Spleen (tissue), 11 donors: ENCODE measurements around the gene NT5E. TPM values are rescaled to one million over a fixed set of nuclear protein-coding genes. Genes with fewer than 3 reads are reported as not detected.

Source experiments
- DNase-seq: peaks from one replicate; pipeline ENCODE4 v3.0.0-alpha.2; 2020
- H3K27ac ChIP-seq, 8 donors: fragments of 200-600 bp; sonication (generic) in 7 of 8; 1 replicate in 4 of 8; 2 replicates in 4 of 8; pipeline versions ENCODE4 v1.5.0 to v1.8.0; 2016 to 2021; ENCODE audit warnings: inconsistent platforms in 4 of 8, mild to moderate bottlenecking in 4 of 8, moderate library complexity in 1 of 8
- H3K27me3 ChIP-seq, 7 donors: fragments of 200-600 bp; sonication (generic) in 6 of 7; replicated peaks in 1 of 7; 1 replicate in 4 of 7; 2 replicates in 3 of 7; pipeline versions ENCODE4 v1.5.0 to v1.8.0; 2016 to 2021; ENCODE audit warnings: inconsistent platforms in 3 of 7, mild to moderate bottlenecking in 1 of 7
- H3K36me3 ChIP-seq, 6 donors: fragments of 200-600 bp; sonication (generic) in 5 of 6; 1 replicate in 4 of 6; 2 replicates in 2 of 6; pipeline versions ENCODE4 v1.5.0 to v1.8.0; 2016 to 2021; ENCODE audit warnings: inconsistent platforms in 2 of 6
- H3K4me1 ChIP-seq, 6 donors: fragments of 200-600 bp; sonication (generic) in 5 of 6; 1 replicate in 3 of 6; 2 replicates in 3 of 6; pipeline versions ENCODE4 v1.5.0 to v1.8.0; 2016 to 2021; ENCODE audit warnings: inconsistent platforms in 3 of 6
- H3K4me3 ChIP-seq, 8 donors: fragments of 200-600 bp; sonication (generic) in 7 of 8; 1 replicate in 4 of 8; 2 replicates in 4 of 8; pipeline versions ENCODE4 v1.5.0 to v1.8.0; 2016 to 2021; ENCODE audit warnings: inconsistent platforms in 4 of 8, mild to moderate bottlenecking in 4 of 8, moderate library complexity in 2 of 8
- H3K9me3 ChIP-seq, 8 donors: fragments of 200-600 bp; sonication (generic) in 7 of 8; 1 replicate in 4 of 8; 2 replicates in 4 of 8; pipeline versions ENCODE4 v1.5.0 to v1.8.0; 2016 to 2021; ENCODE audit warnings: inconsistent platforms in 4 of 8
- POLR2A ChIP-seq, 3 donors: fragments of 450-650 bp; IDR thresholded peaks; one replicate each; pipeline ENCODE4 v1.5.1; 2017; ENCODE audit warnings: antibody characterized with exemption in 3 of 3, mild to moderate bottlenecking in 1 of 3
- POLR2AphosphoS5 ChIP-seq, 3 donors: sonication (generic); formaldehyde crosslinking; IDR thresholded peaks; one replicate each; pipeline ENCODE4 v1.5.1; 2017; ENCODE audit warnings: antibody characterized with exemption in 3 of 3
- WGBS, 5 donors: extraction: QIAGEN DNeasy Blood & Tissue Kit in 3 of 5; methylation state at CpG; one replicate each; pipeline versions ENCODE4 v1.1.5 to v1.1.7; 2013 to 2018; 5-methylcytosine and 5-hydroxymethylcytosine counted together
- intact Hi-C: fragments of 100-400 bp; cut with DNase I; formaldehyde crosslinking; loops from one replicate; pipeline ENCODE4 v1.15.0; 2023; ENCODE audit warnings: low total_unique reads
- polyA plus RNA-seq, 3 donors: library from polyadenylated mRNA; stranded (reverse); fragments of 200-250 nt; gene quantifications; one replicate each; pipeline ENCODE4 v1.2.1, GENCODE V29; 2013
- total RNA-seq, 7 donors: library from RNA; depleted of rRNA in 3 of 7; stranded (reverse); fragments of >200 nt in 3 of 7; fragmentation: NEBNext Ultra II Directional in 4 of 7; extraction: Animal tissue kit (Norgen Biotek cat#: 25700) in 4 of 7; gene quantifications; one replicate each; pipeline versions ENCODE4 v1.1.0 to v1.2.1, GENCODE V29; 2016 to 2021
- TF ChIP-seq, protein P1 (sequence below), 11 experiments: fragments of 200-600 bp in 7 of 11; fragments of 450-650 bp in 4 of 11; sonication (generic) in 4 of 11; IDR thresholded peaks in 8 of 11; conservative IDR thresholded peaks in 3 of 11; 1 replicate in 7 of 11; 2 replicates in 4 of 11; pipeline versions ENCODE4 v1.4.0 to v1.8.0; 2016 to 2021; ENCODE audit warnings: antibody characterized with exemption in 11 of 11, inconsistent platforms in 4 of 11, mild to moderate bottlenecking in 1 of 11
- donor health status: healthy with polysubstance abuse.
- donor health status: DM: no; HTN: no; CAD: no; lungs with moderate emphysema.
- donor health status: DM: no; HTN: no; CAD: no.
- donor health status: Bipolar disorder and iron deficiency.
- donor health status: healthy.
- donor health status: DM: no; HTN: no; CAD: no.
- donor health status: DM: yes; HTN: yes; CAD: no.

Gene NT5E
- total and polyA plus RNA-seq, 10 donors, result 8.4 to 32.2 (median 19.1) TPM

DNA sequence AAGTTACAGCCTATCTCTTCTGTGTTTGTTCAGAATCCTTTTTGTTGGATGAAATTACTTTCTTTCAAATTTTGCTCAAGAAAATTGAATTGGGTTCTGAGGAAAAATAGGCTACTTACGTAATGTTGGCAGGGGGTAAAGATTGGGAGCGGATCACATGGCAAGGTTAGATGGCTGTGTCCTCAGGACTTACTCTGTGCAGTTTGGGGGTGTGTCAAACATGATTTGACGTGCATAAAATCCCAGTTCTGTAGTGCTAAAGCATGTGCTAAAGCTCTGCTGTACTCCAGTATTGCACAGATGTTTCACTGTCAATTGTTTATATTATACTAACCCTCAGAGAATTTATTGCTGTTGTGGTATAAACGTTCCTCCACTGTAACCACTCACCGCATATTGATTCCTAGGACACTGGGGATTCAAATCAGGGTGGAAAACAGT lies 2.6 kb downstream of the NT5E start:
- peaks cover 0 to 46% (median 9%) of the 10 kb centered on the region in 7 donors for H3K27me3 ChIP-seq
- intact Hi-C loops, result no loop called here
- H3K36me3 ChIP-seq, result no peaks in the 10 kb centered on the region
- peak overlapping the region in 1 of 8 donors; percentile 41 for H3K27ac ChIP-seq
- peaks cover 6 to 98% (median 43%) of the 10 kb centered on the region in 6 donors for H3K4me1 ChIP-seq
- 71 to 81% (median 77%) methylated on average over 5 of the region's 5 CpGs for WGBS, 5 donors
- peak overlapping the region in 2 of 8 donors; percentile 70 to 79 for H3K4me3 ChIP-seq
- TF ChIP-seq, protein P1, sequence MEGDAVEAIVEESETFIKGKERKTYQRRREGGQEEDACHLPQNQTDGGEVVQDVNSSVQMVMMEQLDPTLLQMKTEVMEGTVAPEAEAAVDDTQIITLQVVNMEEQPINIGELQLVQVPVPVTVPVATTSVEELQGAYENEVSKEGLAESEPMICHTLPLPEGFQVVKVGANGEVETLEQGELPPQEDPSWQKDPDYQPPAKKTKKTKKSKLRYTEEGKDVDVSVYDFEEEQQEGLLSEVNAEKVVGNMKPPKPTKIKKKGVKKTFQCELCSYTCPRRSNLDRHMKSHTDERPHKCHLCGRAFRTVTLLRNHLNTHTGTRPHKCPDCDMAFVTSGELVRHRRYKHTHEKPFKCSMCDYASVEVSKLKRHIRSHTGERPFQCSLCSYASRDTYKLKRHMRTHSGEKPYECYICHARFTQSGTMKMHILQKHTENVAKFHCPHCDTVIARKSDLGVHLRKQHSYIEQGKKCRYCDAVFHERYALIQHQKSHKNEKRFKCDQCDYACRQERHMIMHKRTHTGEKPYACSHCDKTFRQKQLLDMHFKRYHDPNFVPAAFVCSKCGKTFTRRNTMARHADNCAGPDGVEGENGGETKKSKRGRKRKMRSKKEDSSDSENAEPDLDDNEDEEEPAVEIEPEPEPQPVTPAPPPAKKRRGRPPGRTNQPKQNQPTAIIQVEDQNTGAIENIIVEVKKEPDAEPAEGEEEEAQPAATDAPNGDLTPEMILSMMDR (IDR thresholded peaks at IDR 0.05 in 8 of 11, conservative IDR thresholded peaks at IDR 0.05 in 3 of 11), result no peak
- no peak for TF ChIP-seq POLR2A (IDR thresholded peaks at IDR 0.05)
- no peak for TF ChIP-seq POLR2AphosphoS5 (IDR thresholded peaks at IDR 0.05)
- H3K9me3 ChIP-seq, result no peaks in the 10 kb centered on the region
- no peak for DNase-seq

DNA sequence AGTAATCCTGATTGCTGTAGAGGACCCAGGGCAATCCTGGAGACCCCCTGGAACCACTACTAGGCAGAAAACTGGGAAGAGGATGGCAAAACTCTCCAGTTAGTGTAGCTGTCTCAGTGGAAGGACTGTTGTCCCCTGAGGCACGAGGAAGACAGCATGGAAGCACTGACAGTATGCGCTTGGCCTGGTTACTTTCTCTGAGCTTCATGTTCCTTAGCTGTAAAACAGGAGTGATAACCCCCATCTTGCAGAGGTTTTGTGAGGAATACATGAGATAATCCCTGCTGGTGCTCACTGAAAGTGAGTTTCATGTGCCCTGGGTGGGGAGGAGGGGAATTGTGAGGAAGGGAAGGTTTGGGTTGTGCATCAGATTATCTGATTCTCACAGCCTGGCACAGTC lies 3.2 kb downstream of the NT5E start:
- intact Hi-C loops, result no loop called here
- WGBS, 5 donors, result 84 to 95% (median 92%) methylated on average over 2 of the region's 2 CpGs

DNA sequence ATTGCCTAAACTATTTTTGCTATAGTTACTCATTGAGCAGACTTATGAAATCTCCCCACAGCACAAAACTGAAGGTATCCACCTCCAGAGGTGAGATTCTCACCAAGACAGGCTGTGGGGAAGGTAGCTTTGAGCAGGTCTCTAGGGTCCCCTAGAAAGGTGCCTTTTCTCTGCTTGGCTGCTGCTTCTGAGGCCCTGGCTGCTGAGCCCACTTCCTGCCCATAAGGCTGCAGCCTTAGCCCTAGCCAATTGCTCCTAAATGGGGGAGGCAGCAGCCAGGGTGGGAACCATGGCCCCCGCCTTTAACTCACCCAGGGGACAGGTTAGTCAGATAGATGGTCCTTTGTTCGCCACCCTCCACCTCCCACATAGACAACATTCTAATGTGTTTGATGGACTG lies 3.6 kb downstream of the NT5E start:
- DNase-seq, result peak; percentile 79
- peak overlapping the region in 1 of 8 donors; percentile 79 for H3K4me3 ChIP-seq
- 54 to 75% (median 67%) methylated on average over 2 of the region's 2 CpGs for WGBS, 5 donors
- H3K9me3 ChIP-seq, result no peaks in the 10 kb centered on the region
- intact Hi-C loops, result no loop called here
- peak in 1 of 3 donors; percentile 47 for TF ChIP-seq POLR2AphosphoS5 (IDR thresholded peaks at IDR 0.05)
- TF ChIP-seq, protein P1 (IDR thresholded peaks at IDR 0.05 in 8 of 11, conservative IDR thresholded peaks at IDR 0.05 in 3 of 11), result no peak
- no peaks in the 10 kb centered on the region for H3K36me3 ChIP-seq
- peak overlapping the region in 3 of 8 donors; percentile 41 to 61 (median 45) for H3K27ac ChIP-seq
- peaks cover 0 to 36% (median 9%) of the 10 kb centered on the region in 7 donors for H3K27me3 ChIP-seq
- H3K4me1 ChIP-seq, result peaks cover 10 to 99% (median 51%) of the 10 kb centered on the region in 6 donors

More for the DNA sequence above, 3.2 kb downstream of the NT5E start:
- Histone ChIP-seq H3K9me3 (no peaks in the 10 kb centered on the region), H3K27me3 (peaks cover 0 to 40% (median 9%) of the 10 kb centered on the region in 7 donors), H3K4me1 (peaks cover 8 to 99% (median 47%) of the 10 kb centered on the region in 6 donors), H3K27ac (peak overlapping the region in 3 of 8 donors; percentile 41 to 61 (median 45)), H3K4me3 (peak overlapping the region in 1 of 8 donors; percentile 79), H3K36me3 (no peaks in the 10 kb centered on the region)
- TF ChIP-seq, protein P1 (IDR thresholded peaks at IDR 0.05 in 8 of 11, conservative IDR thresholded peaks at IDR 0.05 in 3 of 11), result no peak
- TF ChIP-seq POLR2A (IDR thresholded peaks at IDR 0.05) (no peak), POLR2AphosphoS5 (IDR thresholded peaks at IDR 0.05) (no peak)
- DNase-seq, result no peak

DNA sequence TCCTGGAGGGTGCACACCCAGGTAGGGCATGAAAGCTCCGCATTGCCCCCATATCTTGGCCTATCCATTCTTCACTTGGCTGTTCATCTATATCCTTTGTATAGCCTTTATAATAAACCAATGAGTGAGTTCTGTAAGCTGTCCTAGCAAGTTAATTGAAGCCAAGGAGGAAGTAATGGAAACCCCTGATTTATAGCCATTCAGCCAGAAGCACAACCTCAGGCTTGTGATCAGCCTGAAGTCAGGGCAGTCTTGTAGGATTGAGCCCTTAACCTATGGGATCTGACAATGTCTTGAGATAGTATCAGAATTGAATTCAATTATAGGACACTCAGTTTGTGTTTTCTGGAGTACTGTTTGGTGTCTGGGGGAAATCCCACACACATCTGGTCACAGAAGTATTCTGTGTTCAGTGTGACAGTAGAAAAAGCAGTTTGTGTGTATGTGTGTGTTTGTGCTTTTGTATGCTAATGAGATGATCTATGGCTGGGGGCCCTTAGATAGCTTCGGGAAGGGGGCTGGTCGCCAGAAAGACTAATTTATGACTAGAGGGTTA lies 5.7 kb downstream of the NT5E start:
- Histone ChIP-seq H3K27ac (no peak overlapping the region), H3K9me3 (no peaks in the 10 kb centered on the region), H3K4me3 (no peak overlapping the region), H3K4me1 (peaks cover 10 to 99% (median 46%) of the 10 kb centered on the region in 6 donors), H3K36me3 (no peaks in the 10 kb centered on the region), H3K27me3 (peaks cover 0 to 15% (median 1%) of the 10 kb centered on the region in 7 donors)
- TF ChIP-seq POLR2AphosphoS5 (IDR thresholded peaks at IDR 0.05), result no peak
- DNase-seq, result no peak
- intact Hi-C loops, result no loop called here
- 47 to 67% (median 52%) methylated on average over 3 of the region's 3 CpGs for WGBS, 5 donors
